Peyer's patch (tissue), 4 donors: ENCODE data around the gene TRAK2. TPM values are rescaled to one million over a fixed set of nuclear protein-coding genes. Genes with fewer than 3 reads are reported as not detected.

Experiments used
- DNase-seq, 3 donors: peaks; one replicate each; pipeline ENCODE4 v3.0.0-alpha.2; 2017 to 2019
- H3K27ac ChIP-seq, 4 donors: fragments of 200-600 bp; sonication (generic); one replicate each; pipeline ENCODE4 v1.5.1; 2016 to 2019
- H3K27me3 ChIP-seq, 2 donors: fragments of 200-600 bp; sonication (generic); one replicate each; pipeline ENCODE4 v1.5.1; 2019
- H3K36me3 ChIP-seq, 3 donors: fragments of 200-600 bp; sonication (generic); one replicate each; pipeline ENCODE4 v1.5.1; 2016 to 2019
- H3K4me1 ChIP-seq, 4 donors: fragments of 200-600 bp; sonication (generic); one replicate each; pipeline ENCODE4 v1.5.1; 2016 to 2019
- H3K4me3 ChIP-seq, 4 donors: fragments of 200-600 bp; sonication (generic); 1 replicate in 3 of 4; 2 replicates in 1 of 4; pipeline ENCODE4 v1.5.1; 2016 to 2019; ENCODE audit warnings: mild to moderate bottlenecking in 1 of 4
- H3K9me3 ChIP-seq, 4 donors: fragments of 200-600 bp; sonication (generic); one replicate each; pipeline ENCODE4 v1.5.1; 2016 to 2019; ENCODE audit warnings: mild to moderate bottlenecking in 1 of 4
- CTCF ChIP-seq, 6 experiments: fragments of 450-650 bp in 4 of 6; fragments of 200-600 bp in 2 of 6; sonication (generic) in 1 of 6; IDR thresholded peaks; one replicate each; pipeline ENCODE4 v1.5.1; 2017 to 2019; ENCODE audit warnings: antibody characterized with exemption in 6 of 6, mild to moderate bottlenecking in 3 of 6, moderate library complexity in 1 of 6
- POLR2A ChIP-seq, 2 donors: fragments of 450-650 bp; IDR thresholded peaks; one replicate each; pipeline ENCODE4 v1.5.1; 2017; ENCODE audit warnings: antibody characterized with exemption in 2 of 2, mild to moderate bottlenecking in 2 of 2, moderate library complexity in 2 of 2
- small RNA-seq, 2 donors: library from RNA; depleted of rRNA; stranded (forward); fragments of <200 nt; gene quantifications; one replicate each; pipeline ENCODE3, GENCODE V24; 2016
- total RNA-seq, 4 donors: library from RNA; depleted of rRNA; stranded (reverse); fragments of >200 nt; gene quantifications; one replicate each; pipeline ENCODE4 v1.1.0, GENCODE V29; 2016

TRAK2 gene
- total RNA-seq, 4 donors from 2014 or later: 31.2 to 69.3 (median 47.8) TPM

GRCh38 chr2:201342923-201343322 is 108.3 kb downstream of the TRAK2 start:
- Histone ChIP-seq H3K27me3 (no peaks in the 10 kb centered on the region), H3K36me3 (no peaks in the 10 kb centered on the region), H3K9me3 (no peaks in the 10 kb centered on the region), H3K4me1 (no peaks in the 10 kb centered on the region), H3K4me3 (no peak overlapping the region), H3K27ac (no peak overlapping the region)
- DNase-seq: no peak
- TF ChIP-seq POLR2A (IDR thresholded peaks at IDR 0.05) (no peak), CTCF (IDR thresholded peaks at IDR 0.05) (no peak)

GRCh38 chr2:201329409-201329808 is 121.8 kb downstream of the TRAK2 start:
- Histone ChIP-seq H3K4me3 (no peak overlapping the region), H3K4me1 (no peaks in the 10 kb centered on the region), H3K9me3 (no peaks in the 10 kb centered on the region), H3K36me3 (no peaks in the 10 kb centered on the region), H3K27ac (no peak overlapping the region), H3K27me3 (no peaks in the 10 kb centered on the region)
- no peak for DNase-seq
- no peak for TF ChIP-seq POLR2A (IDR thresholded peaks at IDR 0.05)
- no peak for TF ChIP-seq CTCF (IDR thresholded peaks at IDR 0.05)

- Histone ChIP-seq H3K4me1 (no peaks in the 10 kb centered on the region), H3K9me3 (peaks cover 0 to 8% (median 0%) of the 10 kb centered on the region in 4 donors), H3K27me3 (no peaks in the 10 kb centered on the region), H3K27ac (no peak overlapping the region), H3K4me3 (no peak overlapping the region), H3K36me3 (no peaks in the 10 kb centered on the region)
- no peak for TF ChIP-seq CTCF (IDR thresholded peaks at IDR 0.05)
- TF ChIP-seq POLR2A (IDR thresholded peaks at IDR 0.05): no peak
- DNase-seq: no peak
Measured at GRCh38 chr2:201327678-201328077, 123.6 kb downstream of the TRAK2 start.

Small RNA genes lying within 50 kb of the gene (small RNA-seq; reads per million reads assigned to genes)
- 0 reads per million in 2 donors for gene RF00019

Other genes starting within 250 kb of the TRAK2 start
- 100 to 1,000 TPM in 1 of 4 donors, 10 to 100 TPM in 3; 32.0 to 262 (median 42.8) TPM for gene CASP8, start 190.9 kb downstream of the TRAK2 start, total RNA-seq
- gene FLACC1, start 94.1 kb downstream of the TRAK2 start, total RNA-seq: 1 to 10 TPM in 3 of 4 donors, not detected in 1; 3.3 to 7.8 (median 6.6) TPM
- gene STRADB, start 282 bp upstream of the TRAK2 start, total RNA-seq: 100 to 1,000 TPM in 2 of 4 donors, 10 to 100 TPM in 2; 21.5 to 137 (median 109) TPM
- gene TMEM237, start 192.0 kb upstream of the TRAK2 start, total RNA-seq: 10 to 100 TPM in 1 of 4 donors, 1 to 10 TPM in 3; 2.7 to 13.2 (median 6.0) TPM
- gene MPP4, start 247.2 kb upstream of the TRAK2 start, total RNA-seq: not detected